HL-60 (cell line): ENCODE measurements around the gene GPR45.

Source experiments
- CTCF ChIP-seq: IDR thresholded peaks from one replicate; pipeline ENCODE4 v1.5.1; 2011; ENCODE audit warnings: low read length, control low read depth, inconsistent platforms; ENCODE audit not compliant: insufficient read depth
- POLR2AphosphoS5 ChIP-seq: IDR thresholded peaks from 2 replicates; pipeline ENCODE4 v1.6.1; 2012; ENCODE audit warnings: low read depth
- TF ChIP-seq, protein P1 (sequence below): IDR thresholded peaks from 2 replicates; pipeline ENCODE4 v1.6.1; 2012; ENCODE audit warnings: low read depth; ENCODE audit not compliant: insufficient replicate concordance

DNA sequence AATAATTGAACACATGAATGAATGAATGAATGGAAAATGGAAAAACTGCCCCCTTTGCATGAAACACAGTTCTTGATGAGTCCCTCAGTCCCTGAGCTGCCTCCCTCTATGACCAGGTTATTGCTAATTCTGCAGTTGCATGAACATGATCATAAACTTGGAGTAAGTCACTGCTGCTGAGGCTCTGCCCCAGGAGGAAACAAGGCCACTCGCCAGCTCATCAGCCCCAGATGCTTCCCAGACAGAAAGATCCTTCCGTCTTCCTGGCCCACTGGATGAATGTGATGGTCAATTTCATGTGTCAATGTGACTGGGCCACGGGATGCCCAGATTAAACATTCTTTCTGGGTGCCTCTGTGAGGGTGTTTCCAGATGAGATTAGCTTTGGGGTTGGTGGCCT lies 16.4 kb downstream of the GPR45 start:
- TF ChIP-seq, protein P1, sequence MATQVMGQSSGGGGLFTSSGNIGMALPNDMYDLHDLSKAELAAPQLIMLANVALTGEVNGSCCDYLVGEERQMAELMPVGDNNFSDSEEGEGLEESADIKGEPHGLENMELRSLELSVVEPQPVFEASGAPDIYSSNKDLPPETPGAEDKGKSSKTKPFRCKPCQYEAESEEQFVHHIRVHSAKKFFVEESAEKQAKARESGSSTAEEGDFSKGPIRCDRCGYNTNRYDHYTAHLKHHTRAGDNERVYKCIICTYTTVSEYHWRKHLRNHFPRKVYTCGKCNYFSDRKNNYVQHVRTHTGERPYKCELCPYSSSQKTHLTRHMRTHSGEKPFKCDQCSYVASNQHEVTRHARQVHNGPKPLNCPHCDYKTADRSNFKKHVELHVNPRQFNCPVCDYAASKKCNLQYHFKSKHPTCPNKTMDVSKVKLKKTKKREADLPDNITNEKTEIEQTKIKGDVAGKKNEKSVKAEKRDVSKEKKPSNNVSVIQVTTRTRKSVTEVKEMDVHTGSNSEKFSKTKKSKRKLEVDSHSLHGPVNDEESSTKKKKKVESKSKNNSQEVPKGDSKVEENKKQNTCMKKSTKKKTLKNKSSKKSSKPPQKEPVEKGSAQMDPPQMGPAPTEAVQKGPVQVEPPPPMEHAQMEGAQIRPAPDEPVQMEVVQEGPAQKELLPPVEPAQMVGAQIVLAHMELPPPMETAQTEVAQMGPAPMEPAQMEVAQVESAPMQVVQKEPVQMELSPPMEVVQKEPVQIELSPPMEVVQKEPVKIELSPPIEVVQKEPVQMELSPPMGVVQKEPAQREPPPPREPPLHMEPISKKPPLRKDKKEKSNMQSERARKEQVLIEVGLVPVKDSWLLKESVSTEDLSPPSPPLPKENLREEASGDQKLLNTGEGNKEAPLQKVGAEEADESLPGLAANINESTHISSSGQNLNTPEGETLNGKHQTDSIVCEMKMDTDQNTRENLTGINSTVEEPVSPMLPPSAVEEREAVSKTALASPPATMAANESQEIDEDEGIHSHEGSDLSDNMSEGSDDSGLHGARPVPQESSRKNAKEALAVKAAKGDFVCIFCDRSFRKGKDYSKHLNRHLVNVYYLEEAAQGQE: no peak
- TF ChIP-seq CTCF (no peak), POLR2AphosphoS5 (no peak)
